Measurements from ENCODE around the gene AP3S2. TPM values are rescaled to one million over a fixed set of nuclear protein-coding genes. Genes with fewer than 3 reads are reported as not detected.

The AP3S2 gene
- polyA plus RNA-seq, 1 experiment = 54.8 TPM

DNA sequence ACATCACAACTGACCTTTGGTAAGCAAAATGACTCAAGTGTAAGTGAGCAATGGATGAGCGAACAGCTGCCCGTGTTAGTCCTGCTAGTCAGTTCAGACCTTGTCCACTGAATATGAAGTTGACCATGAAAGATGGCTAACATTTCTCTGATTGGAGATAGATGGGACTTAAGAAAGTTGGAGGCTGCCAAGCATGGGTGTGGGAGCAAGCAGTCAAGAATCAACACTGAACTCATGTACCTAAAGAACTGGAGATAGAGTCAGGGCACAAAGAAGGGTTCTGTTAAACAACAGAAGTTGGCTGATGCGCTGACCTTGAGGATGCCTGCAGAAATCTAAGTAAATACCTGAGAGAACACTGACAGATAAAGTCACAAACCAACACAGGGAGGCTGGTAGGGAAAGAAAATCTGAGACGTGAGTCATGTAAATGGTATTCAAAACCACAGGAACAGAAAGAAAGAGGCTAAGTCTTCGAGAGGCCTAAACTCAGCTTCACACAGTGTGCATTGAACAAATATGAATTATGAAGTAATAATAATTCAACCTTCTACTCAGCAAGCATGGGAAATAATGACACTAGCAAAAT, 48.4 kb downstream of the AP3S2 start:
- POLR2A ChIA-PET = interaction anchor here (2.4 kb wide), 1 partner anchor 9 kb away, joined by 14 read pairs; no protein-coding TSS in a partner anchor
- CTCF ChIA-PET = interaction anchor here (0.6 to 1.6 kb wide), 4 partner anchors 29 to 84 kb away, joined by 3 to 14 read pairs (median 6); no protein-coding TSS in a partner anchor
- H3K27ac ChIP-seq (ENCODE audit: low read depth, low read length) = peak overlapping the region; percentile 90
- DNase-seq (ENCODE audit: low read depth, low spot score) = peak; percentile 69
- no peaks in the 10 kb centered on the region for H3K27me3 ChIP-seq (ENCODE audit: control insufficient read depth, insufficient read depth, low read length)
- no peak overlapping the region for H3K4me3 ChIP-seq (ENCODE audit: low read depth, low read length)
- TF ChIP-seq, protein P1, sequence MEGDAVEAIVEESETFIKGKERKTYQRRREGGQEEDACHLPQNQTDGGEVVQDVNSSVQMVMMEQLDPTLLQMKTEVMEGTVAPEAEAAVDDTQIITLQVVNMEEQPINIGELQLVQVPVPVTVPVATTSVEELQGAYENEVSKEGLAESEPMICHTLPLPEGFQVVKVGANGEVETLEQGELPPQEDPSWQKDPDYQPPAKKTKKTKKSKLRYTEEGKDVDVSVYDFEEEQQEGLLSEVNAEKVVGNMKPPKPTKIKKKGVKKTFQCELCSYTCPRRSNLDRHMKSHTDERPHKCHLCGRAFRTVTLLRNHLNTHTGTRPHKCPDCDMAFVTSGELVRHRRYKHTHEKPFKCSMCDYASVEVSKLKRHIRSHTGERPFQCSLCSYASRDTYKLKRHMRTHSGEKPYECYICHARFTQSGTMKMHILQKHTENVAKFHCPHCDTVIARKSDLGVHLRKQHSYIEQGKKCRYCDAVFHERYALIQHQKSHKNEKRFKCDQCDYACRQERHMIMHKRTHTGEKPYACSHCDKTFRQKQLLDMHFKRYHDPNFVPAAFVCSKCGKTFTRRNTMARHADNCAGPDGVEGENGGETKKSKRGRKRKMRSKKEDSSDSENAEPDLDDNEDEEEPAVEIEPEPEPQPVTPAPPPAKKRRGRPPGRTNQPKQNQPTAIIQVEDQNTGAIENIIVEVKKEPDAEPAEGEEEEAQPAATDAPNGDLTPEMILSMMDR (IDR thresholded peaks at IDR 0.05; ENCODE audit: low read depth, low read length) = no peak
- no peaks in the 10 kb centered on the region for H3K9me3 ChIP-seq (ENCODE audit: control insufficient read depth, insufficient read depth, low read length)

DNA sequence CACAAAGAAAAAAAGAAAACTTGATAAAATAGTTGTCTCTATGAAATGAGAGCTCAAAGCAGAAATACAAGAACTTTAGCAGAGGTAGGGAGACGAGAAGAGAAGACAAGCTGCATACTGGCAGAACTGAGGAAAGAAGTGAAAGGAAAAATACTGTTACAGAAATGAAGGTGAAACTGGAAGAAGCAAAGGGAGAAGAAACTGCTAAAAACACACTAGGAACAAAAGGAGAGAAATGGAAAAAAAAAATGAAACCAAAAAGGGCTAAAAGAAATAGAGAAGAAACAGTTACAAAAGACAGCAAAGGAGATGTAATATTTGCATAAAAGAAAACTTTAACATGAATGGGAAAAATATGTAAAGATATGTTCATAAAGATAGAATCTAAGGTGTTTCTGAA, 51.8 kb downstream of the AP3S2 start:
- ChIA-PET CTCF (interaction anchor here (2.0 to 3.7 kb wide), 2 partner anchors 33 to 81 kb away, joined by 6 to 32 read pairs; no protein-coding TSS in a partner anchor), POLR2A (no interaction called here)
- no peak for DNase-seq (ENCODE audit: low read depth, low spot score)
- TF ChIP-seq, protein P1 (IDR thresholded peaks at IDR 0.05; ENCODE audit: low read depth, low read length) = no peak
- H3K4me3 ChIP-seq (ENCODE audit: low read depth, low read length) = no peak overlapping the region
- H3K27ac ChIP-seq (ENCODE audit: low read depth, low read length) = no peak overlapping the region
- no peaks in the 10 kb centered on the region for H3K27me3 ChIP-seq (ENCODE audit: control insufficient read depth, insufficient read depth, low read length)
- no peaks in the 10 kb centered on the region for H3K9me3 ChIP-seq (ENCODE audit: control insufficient read depth, insufficient read depth, low read length)

DNA sequence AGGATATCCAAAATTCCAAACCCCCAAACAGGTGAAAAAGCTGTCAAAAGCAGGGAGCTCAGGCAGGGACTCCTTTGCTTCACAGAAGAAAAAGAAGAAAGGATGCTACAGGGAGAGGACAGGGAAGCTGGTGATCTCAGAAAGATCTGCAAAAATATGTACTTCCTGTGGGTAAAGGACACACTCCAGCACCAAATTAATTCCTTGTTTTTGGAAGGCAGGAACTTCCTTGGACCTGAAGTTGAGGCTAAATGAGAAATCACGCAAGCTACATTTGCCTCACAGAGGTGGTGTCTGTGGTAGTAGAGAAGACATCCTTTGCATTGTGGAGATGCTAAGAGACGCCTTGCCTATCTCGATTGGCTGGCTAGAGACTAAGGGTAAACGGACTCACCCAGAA, 52.5 kb downstream of the AP3S2 start:
- H3K9me3 ChIP-seq (ENCODE audit: control insufficient read depth, insufficient read depth, low read length) = no peaks in the 10 kb centered on the region
- no peak overlapping the region for H3K4me3 ChIP-seq (ENCODE audit: low read depth, low read length)
- ChIA-PET POLR2A (no interaction called here), CTCF (interaction anchor here (2.0 to 3.7 kb wide), 2 partner anchors 33 to 80 kb away, joined by 6 to 32 read pairs; no protein-coding TSS in a partner anchor)
- TF ChIP-seq, protein P1 (IDR thresholded peaks at IDR 0.05; ENCODE audit: low read depth, low read length) = no peak
- no peaks in the 10 kb centered on the region for H3K27me3 ChIP-seq (ENCODE audit: control insufficient read depth, insufficient read depth, low read length)
- no peak for DNase-seq (ENCODE audit: low read depth, low spot score)
- H3K27ac ChIP-seq (ENCODE audit: low read depth, low read length) = no peak overlapping the region

DNA sequence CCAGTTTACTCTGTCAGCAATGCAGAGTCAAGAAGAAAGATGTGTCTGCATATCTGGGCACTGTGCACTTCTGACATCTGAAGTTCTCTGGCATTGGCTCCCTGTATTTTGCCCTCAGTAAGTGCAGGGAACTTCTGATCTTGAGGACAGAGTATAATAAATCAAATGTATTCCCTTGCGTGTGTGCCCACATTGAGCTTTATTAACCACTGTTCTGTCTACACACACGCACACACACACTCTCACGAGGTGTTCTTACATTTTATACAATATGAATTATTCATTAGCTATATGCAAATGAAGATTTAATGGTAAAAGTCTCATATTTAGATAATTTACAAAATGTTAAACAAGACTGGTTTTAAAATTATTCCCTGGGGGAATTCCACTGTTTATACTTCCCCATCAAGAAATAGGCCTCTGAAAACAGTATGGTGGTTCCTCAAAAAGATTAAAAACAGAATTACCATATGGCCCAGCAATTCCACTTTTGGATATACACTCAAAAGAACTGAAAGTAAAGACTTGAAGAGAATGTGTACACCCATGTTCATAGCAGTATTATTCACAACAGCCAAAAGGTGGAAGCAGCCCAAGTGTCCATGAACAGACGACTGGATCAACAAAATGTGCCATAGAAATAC, 54.5 kb downstream of the AP3S2 start:
- Histone ChIP-seq H3K27ac (ENCODE audit: low read depth, low read length) (no peak overlapping the region), H3K9me3 (ENCODE audit: control insufficient read depth, insufficient read depth, low read length) (no peaks in the 10 kb centered on the region), H3K27me3 (ENCODE audit: control insufficient read depth, insufficient read depth, low read length) (no peaks in the 10 kb centered on the region), H3K4me3 (ENCODE audit: low read depth, low read length) (no peak overlapping the region)
- TF ChIP-seq, protein P1 (IDR thresholded peaks at IDR 0.05; ENCODE audit: low read depth, low read length) = no peak
- POLR2A ChIA-PET = no interaction called here
- DNase-seq (ENCODE audit: low read depth, low spot score) = no peak
- CTCF ChIA-PET = interaction anchor here (1.1 to 3.7 kb wide), 2 partner anchors 35 to 99 kb away, joined by 3 to 32 read pairs; no protein-coding TSS in a partner anchor

DNA sequence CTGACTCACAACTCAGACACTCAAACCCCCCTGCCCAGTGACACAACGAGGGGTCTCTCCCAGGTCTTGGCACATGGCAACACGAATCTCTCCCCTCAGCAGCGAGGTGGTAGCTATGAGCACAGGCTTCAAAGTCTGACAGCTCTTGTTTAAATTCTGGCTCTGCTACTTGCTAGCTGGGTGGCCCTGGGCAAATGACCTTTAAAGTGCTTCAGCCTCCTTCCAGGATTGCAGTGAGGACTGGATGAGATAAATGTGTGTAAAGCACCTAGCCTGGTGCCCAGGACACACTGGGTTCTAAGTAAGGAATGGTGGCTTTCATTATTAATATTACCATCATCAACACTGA, 56.0 kb downstream of the AP3S2 start:
- TF ChIP-seq, protein P1 (IDR thresholded peaks at IDR 0.05; ENCODE audit: low read depth, low read length) = no peak
- Histone ChIP-seq H3K9me3 (ENCODE audit: control insufficient read depth, insufficient read depth, low read length) (no peaks in the 10 kb centered on the region), H3K27me3 (ENCODE audit: control insufficient read depth, insufficient read depth, low read length) (no peaks in the 10 kb centered on the region), H3K4me3 (ENCODE audit: low read depth, low read length) (no peak overlapping the region), H3K27ac (ENCODE audit: low read depth, low read length) (peak overlapping the region; percentile 94)
- ChIA-PET POLR2A (interaction anchor here (0.6 to 1.3 kb wide), 3 partner anchors 9 to 23 kb away, joined by 3 to 4 read pairs (median 3); partner anchors contain the start of gene ANPEP), CTCF (interaction anchor here (2.4 kb wide), 1 partner anchor 37 kb away, joined by 18 read pairs; no protein-coding TSS in a partner anchor)
- DNase-seq (ENCODE audit: low read depth, low spot score) = no peak
